K562 (cell line): ENCODE data around the gene ATM. TPM values are rescaled to one million over a fixed set of nuclear protein-coding genes. Genes with fewer than 3 reads are reported as not detected.
A peak's percentile ranks its signal among the peaks of the same experiment; 100 is the strongest.

Experiments
- ATAC-seq: fragments of 200-7000 bp; cut with Tn5 transposase; 3 replicates; pipeline ENCODE4 v1.9.1; 2020; ENCODE audit warnings: moderate library complexity
- BruUV-seq: library from RNA; stranded (reverse); fragments of 400-500 nt; replicated peaks from 2 replicates; lab custom pipeline; 2021; lab: Mats Ljungman, UMichigan
- CTCF ChIA-PET: fragments of 300-600 bp; formaldehyde crosslinking; extraction: SDS; loops from one replicate; lab custom pipeline; 2021; ENCODE audit warnings: low intra/inter-chr PET ratio; lab: Yijun Ruan, JAX
- POLR2A ChIA-PET: fragments of 300-600, 350-650 bp; sonication (Branson Sonifier 250); formaldehyde crosslinking; extraction: SDS; loops from one replicate; lab custom pipeline; 2021; ENCODE audit warnings: antibody characterized with exemption, inconsistent platforms; lab: Yijun Ruan, JAX
- DNase-seq, 4 experiments: peaks; one replicate each; pipeline versions ENCODE4 v3.0.0 to v3.0.0-alpha.2; 2011 to 2018; ENCODE audit warnings: low spot score in 3 of 4, mixed read lengths in 3 of 4; ENCODE audit errors: extremely low read depth in 1 of 4
- FAIRE-seq: peaks from 2 replicates; lab custom pipeline; 2011; peaks lifted over from hg19 to GRCh38; lab: Jason Lieb, UNC
- H2AFZ ChIP-seq: 2 replicates; pipeline ENCODE4 v1.6.0; 2011; ENCODE audit warnings: low read depth, low read length, control low read depth, inconsistent platforms
- H3K27ac ChIP-seq: fragments of 200-600 bp; 3 replicates; pipeline ENCODE4 v1.8.0; 2011; ENCODE audit warnings: low read depth, mild to moderate bottlenecking, control low read depth, inconsistent platforms, low read length, moderate library complexity, mixed read lengths; ENCODE audit errors: extremely low read depth
- H3K27me3 ChIP-seq, 2 experiments: fragments of 300-600 bp in 1 of 2; 2 replicates in 1 of 2; 3 replicates in 1 of 2; pipeline versions ENCODE4 v1.6.0 to v1.8.0; 2011; ENCODE audit warnings: inconsistent platforms in 2 of 2, low read length in 2 of 2, mild to moderate bottlenecking in 1 of 2, mixed read lengths in 1 of 2, moderate library complexity in 1 of 2; ENCODE audit not compliant: control insufficient read depth in 2 of 2, insufficient read depth in 2 of 2
- H3K36me3 ChIP-seq: fragments of 300-600 bp; 3 replicates; pipeline ENCODE4 v1.8.0; 2011; ENCODE audit warnings: mild to moderate bottlenecking, low read length, inconsistent platforms; ENCODE audit not compliant: control insufficient read depth, insufficient read depth
- H3K4me1 ChIP-seq, 2 experiments: fragments of 200-600 bp in 1 of 2; replicated peaks in 1 of 2; 2 replicates in 1 of 2; 3 replicates in 1 of 2; pipeline versions ENCODE4 v1.5.1 to v1.8.0; 2011; ENCODE audit warnings: inconsistent platforms in 2 of 2, low read length in 2 of 2, mild to moderate bottlenecking in 1 of 2, mixed read lengths in 1 of 2, moderate library complexity in 1 of 2; ENCODE audit not compliant: control insufficient read depth in 2 of 2, insufficient read depth in 2 of 2
- H3K4me2 ChIP-seq: 2 replicates; pipeline ENCODE4 v1.6.1; 2011; ENCODE audit warnings: low read length, control low read depth, inconsistent platforms, mixed read lengths; ENCODE audit not compliant: insufficient read depth
- H3K4me3 ChIP-seq: fragments of 200-600 bp; sonication (generic), shearing (Covaris generic); 2 replicates; pipeline ENCODE4 v1.5.1; 2016; ENCODE audit warnings: control low read depth, inconsistent platforms
- H3K79me2 ChIP-seq: fragments of 200-600 bp; 3 replicates; pipeline ENCODE4 v1.8.0; 2011; ENCODE audit warnings: low read length, inconsistent platforms; ENCODE audit not compliant: control insufficient read depth, insufficient read depth
- H3K9ac ChIP-seq, 2 experiments: 2 replicates each; pipeline versions ENCODE4 v1.6.0 to v1.6.1; 2011; ENCODE audit warnings: low read depth in 2 of 2, low read length in 2 of 2, control low read depth in 1 of 2, inconsistent platforms in 1 of 2, mild to moderate bottlenecking in 1 of 2, mixed read lengths in 1 of 2; ENCODE audit not compliant: insufficient read depth in 1 of 2
- H3K9me1 ChIP-seq: one replicate; pipeline ENCODE4 v1.6.0; 2011; ENCODE audit warnings: inconsistent platforms, mild to moderate bottlenecking, low read length, moderate library complexity; ENCODE audit not compliant: control insufficient read depth, insufficient read depth
- H3K9me3 ChIP-seq: replicated peaks from 2 replicates; pipeline ENCODE4 v1.5.1; 2011; ENCODE audit warnings: low read depth, low read length, inconsistent platforms; ENCODE audit not compliant: control insufficient read depth, insufficient read depth
- H4K20me1 ChIP-seq: replicated peaks from 2 replicates; pipeline ENCODE4 v1.6.1; 2011; ENCODE audit warnings: low read length, inconsistent platforms, mixed read lengths; ENCODE audit not compliant: control insufficient read depth, insufficient read depth
- ARNT ChIP-seq, 2 experiments: fragments of 450-650 bp; IDR thresholded peaks; 2 replicates each; pipeline ENCODE4 v1.6.1; 2016; ENCODE audit warnings: mild to moderate bottlenecking in 1 of 2
- CBX2 ChIP-seq: fragments of 200-600 bp; sonication (generic); IDR thresholded peaks from one replicate; pipeline ENCODE4 v1.6.1; 2012; ENCODE audit warnings: mild to moderate bottlenecking, low read length, inconsistent platforms; ENCODE audit not compliant: insufficient read depth, poor library complexity, severe bottlenecking
- HDAC2 ChIP-seq: fragments of 450-650 bp; IDR thresholded peaks from 2 replicates; pipeline ENCODE4 v1.6.1; 2016; ENCODE audit warnings: mild to moderate bottlenecking
- HMG20A ChIP-seq: fragments of 450-650 bp; formaldehyde crosslinking; conservative IDR thresholded peaks from 2 replicates; pipeline ENCODE4 v1.4.0; 2020; ENCODE audit warnings: mild to moderate bottlenecking, mixed read lengths
- HMG20B ChIP-seq: fragments of 250-450 bp; sonication (Bioruptor Pico); IDR thresholded peaks from 2 replicates; pipeline ENCODE4 v1.5.0; 2021; ENCODE audit warnings: mild to moderate bottlenecking
- MCM3 ChIP-seq: fragments of 450-650 bp; IDR thresholded peaks from 2 replicates; pipeline ENCODE4 v1.6.1; 2016
- RAD21 ChIP-seq, 2 experiments: fragments of 250-450 bp in 1 of 2; fragments of 450-650 bp in 1 of 2; sonication (Bioruptor Pico) in 1 of 2; formaldehyde crosslinking in 1 of 2; IDR thresholded peaks in 1 of 2; conservative IDR thresholded peaks in 1 of 2; 2 replicates each; pipeline versions ENCODE4 v1.4.0 to v1.8.0; 2020 to 2022; ENCODE audit warnings: mild to moderate bottlenecking in 2 of 2, moderate library complexity in 1 of 2
- SIN3B ChIP-seq: fragments of 450-650 bp; IDR thresholded peaks from 2 replicates; pipeline ENCODE4 v1.6.1; 2017; ENCODE audit warnings: low read depth, mild to moderate bottlenecking, moderate library complexity
- TEAD1 ChIP-seq, 2 experiments: fragments of 450-650 bp in 1 of 2; sonication (generic) in 1 of 2; formaldehyde crosslinking; IDR thresholded peaks; 2 replicates each; pipeline versions ENCODE4 v1.4.0 to v1.8.0; 2020 to 2022; ENCODE audit warnings: mild to moderate bottlenecking in 2 of 2, missing genetic modification reagents in 1 of 2
- ZEB2 ChIP-seq: fragments of 450-650 bp; IDR thresholded peaks from 2 replicates; pipeline ENCODE4 v1.6.1; 2016
- ZNF316 ChIP-seq: fragments of 450-650 bp; IDR thresholded peaks from 2 replicates; pipeline ENCODE4 v1.6.1; 2016
- WGBS: fragments of 100-300 bp; shearing (Covaris generic); methylation state at CpG from one replicate; pipeline ENCODE4 v1.1.6; 2016; ENCODE audit warnings: low coverage, mixed read lengths; ENCODE audit not compliant: insufficient coverage; ENCODE audit errors: missing lambda C conversion rate; 5-methylcytosine and 5-hydroxymethylcytosine counted together
- in situ Hi-C: fragments of 300-500 bp; cut with MboI; formaldehyde crosslinking; loops from 4 replicates; pipeline ENCODE4 v1.15.0; 2018; ENCODE audit warnings: inconsistent platforms, mixed read lengths
- intact Hi-C: fragments of 100-400 bp; cut with micrococcal nuclease; formaldehyde crosslinking; loops from 2 replicates; pipeline ENCODE4 v1.14.2; 2022
- polyA plus RNA-seq, 8 experiments: library from polyadenylated mRNA; depleted of rRNA in 4 of 8; stranded (reverse) in 5 of 8; unstranded in 3 of 8; fragments of >200 nt; fragmentation: Nextera tagmentation in 2 of 8; fragmentation: Illumina TruSeq in 1 of 8; extraction: Ambion mirVana in 2 of 8; extraction: Trizol in 1 of 8; gene quantifications; 2 replicates each; pipeline versions ENCODE4 v1.2.1 to v1.2.3, GENCODE V29; 2011 to 2014; ENCODE audit warnings: inconsistent platforms in 1 of 8, missing spikeins in 1 of 8
- total RNA-seq, 7 experiments: library from RNA; depleted of rRNA in 6 of 7; stranded (reverse); fragments of >200 nt in 6 of 7; fragmentation: Illumina TruSeq in 2 of 7; extraction: Trizol in 2 of 7; gene quantifications; 2 replicates each; pipeline versions ENCODE4 v1.2.1 to v1.2.3, GENCODE V29; 2011 to 2021; ENCODE audit warnings: low replicate concordance in 1 of 7
- TF ChIP-seq, protein P1 (sequence below): sonication (generic); formaldehyde crosslinking; IDR thresholded peaks from 2 replicates; pipeline ENCODE4 v1.5.0; 2020; ENCODE audit warnings: missing genetic modification reagents

Gene ATM
- total and polyA plus RNA-seq, 9 of the 15 experiments (the other 6 are each of a cell fraction or from before 2014, with no cell fraction given) = 8.3 to 46.8 (median 26.2) TPM

GRCh38 chr11:108293229-108293628, 70.4 kb downstream of the ATM start:
- in situ Hi-C loops (no loop called here), intact Hi-C loops (no loop called here)
- peaks cover 7% of the 10 kb centered on the region; the same call in 1 of the 3 replicates for H3K36me3 ChIP-seq
- no peak overlapping the region for H3K27ac ChIP-seq
- H3K9me3 ChIP-seq = no peaks in the 10 kb centered on the region
- DNase-seq (no peak), FAIRE-seq (no peak), ATAC-seq (no peak)
- no peak overlapping the region for H3K4me2 ChIP-seq
- H3K9me1 ChIP-seq = no peaks in the 10 kb centered on the region
- no peak overlapping the region for H3K4me3 ChIP-seq
- no peak overlapping the region for H2AFZ ChIP-seq
- no peaks in the 10 kb centered on the region for H3K27me3 ChIP-seq
- CTCF ChIA-PET = no interaction called here
- 88% methylated on average over 3 of the region's 3 CpGs for WGBS
- BruUV-seq = no TSS peak
- no peaks in the 10 kb centered on the region for H3K4me1 ChIP-seq
- POLR2A ChIA-PET = interaction anchor here (0.7 kb wide), 1 partner anchor 1133 kb away, joined by 3 read pairs; no protein-coding TSS in a partner anchor
- no peaks in the 10 kb centered on the region for H4K20me1 ChIP-seq
- H3K9ac ChIP-seq = no peak overlapping the region
- no peaks in the 10 kb centered on the region for H3K79me2 ChIP-seq
- TF ChIP-seq ZNF316 = peak; percentile 59
- TF ChIP-seq HMG20A (CRISPR knock-in tag) = no peak

GRCh38 chr11:108302121-108302785, 79.4 kb downstream of the ATM start:
- 88% methylated on average over 1 of the region's 1 CpG for WGBS
- no peak for DNase-seq
- no peak for FAIRE-seq
- ChIA-PET POLR2A (no interaction called here), CTCF (no interaction called here)
- Histone ChIP-seq H3K27ac (no peak overlapping the region), H3K4me2 (no peak overlapping the region), H3K36me3 (peaks cover 20% of the 10 kb centered on the region; the same call in 2 of the 3 replicates), H3K4me1 (no peaks in the 10 kb centered on the region), H3K79me2 (no peaks in the 10 kb centered on the region), H4K20me1 (no peaks in the 10 kb centered on the region), H3K9me1 (no peaks in the 10 kb centered on the region), H2AFZ (no peak overlapping the region), H3K9me3 (no peaks in the 10 kb centered on the region), H3K4me3 (no peak overlapping the region), H3K27me3 (no peaks in the 10 kb centered on the region), H3K9ac (no peak overlapping the region)
- ATAC-seq = no peak
- intact Hi-C loops = no loop called here
- BruUV-seq = no TSS peak
- in situ Hi-C loops = no loop called here
- TF ChIP-seq MCM3 (no peak), TEAD1 (CRISPR knock-in tag; IDR thresholded peaks at IDR 0.05) (no peak), ZEB2 (no peak), HMG20B (no peak), HDAC2 (no peak), ARNT (IDR thresholded peaks at IDR 0.05) (no peak), CBX2 (no peak), SIN3B (no peak), RAD21 (CRISPR knock-in tag; conservative IDR thresholded peaks at IDR 0.05 in 1 of 2, IDR thresholded peaks at IDR 0.05 in 1 of 2) (no peak)
- TF ChIP-seq, protein P1, sequence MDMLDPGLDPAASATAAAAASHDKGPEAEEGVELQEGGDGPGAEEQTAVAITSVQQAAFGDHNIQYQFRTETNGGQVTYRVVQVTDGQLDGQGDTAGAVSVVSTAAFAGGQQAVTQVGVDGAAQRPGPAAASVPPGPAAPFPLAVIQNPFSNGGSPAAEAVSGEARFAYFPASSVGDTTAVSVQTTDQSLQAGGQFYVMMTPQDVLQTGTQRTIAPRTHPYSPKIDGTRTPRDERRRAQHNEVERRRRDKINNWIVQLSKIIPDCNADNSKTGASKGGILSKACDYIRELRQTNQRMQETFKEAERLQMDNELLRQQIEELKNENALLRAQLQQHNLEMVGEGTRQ (CRISPR knock-in tag) = no peak
